Stimulated activated CD8-positive, alpha-beta memory T cell treated with anti-CD3 and anti-CD28 coated beads, Interleukin-4, amount 100 ng/mL, for 4 hours (primary cell): ENCODE measurements around the gene RNF207.

Experiments
- DNase-seq, 2 donors: peaks; one replicate each; pipeline ENCODE4 v3.0.0-alpha.2; 2020; ENCODE audit warnings: low read depth in 2 of 2, low spot score in 1 of 2

The RNF207 gene, protein sequence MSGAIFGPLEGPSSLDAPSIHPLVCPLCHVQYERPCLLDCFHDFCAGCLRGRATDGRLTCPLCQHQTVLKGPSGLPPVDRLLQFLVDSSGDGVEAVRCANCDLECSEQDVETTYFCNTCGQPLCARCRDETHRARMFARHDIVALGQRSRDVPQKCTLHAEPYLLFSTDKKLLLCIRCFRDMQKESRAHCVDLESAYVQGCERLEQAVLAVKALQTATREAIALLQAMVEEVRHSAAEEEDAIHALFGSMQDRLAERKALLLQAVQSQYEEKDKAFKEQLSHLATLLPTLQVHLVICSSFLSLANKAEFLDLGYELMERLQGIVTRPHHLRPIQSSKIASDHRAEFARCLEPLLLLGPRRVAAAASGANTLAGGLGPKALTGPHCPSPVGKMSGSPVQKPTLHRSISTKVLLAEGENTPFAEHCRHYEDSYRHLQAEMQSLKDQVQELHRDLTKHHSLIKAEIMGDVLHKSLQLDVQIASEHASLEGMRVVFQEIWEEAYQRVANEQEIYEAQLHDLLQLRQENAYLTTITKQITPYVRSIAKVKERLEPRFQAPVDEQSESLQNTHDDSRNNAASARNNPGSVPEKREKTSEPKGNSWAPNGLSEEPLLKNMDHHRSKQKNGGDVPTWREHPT

DNA sequence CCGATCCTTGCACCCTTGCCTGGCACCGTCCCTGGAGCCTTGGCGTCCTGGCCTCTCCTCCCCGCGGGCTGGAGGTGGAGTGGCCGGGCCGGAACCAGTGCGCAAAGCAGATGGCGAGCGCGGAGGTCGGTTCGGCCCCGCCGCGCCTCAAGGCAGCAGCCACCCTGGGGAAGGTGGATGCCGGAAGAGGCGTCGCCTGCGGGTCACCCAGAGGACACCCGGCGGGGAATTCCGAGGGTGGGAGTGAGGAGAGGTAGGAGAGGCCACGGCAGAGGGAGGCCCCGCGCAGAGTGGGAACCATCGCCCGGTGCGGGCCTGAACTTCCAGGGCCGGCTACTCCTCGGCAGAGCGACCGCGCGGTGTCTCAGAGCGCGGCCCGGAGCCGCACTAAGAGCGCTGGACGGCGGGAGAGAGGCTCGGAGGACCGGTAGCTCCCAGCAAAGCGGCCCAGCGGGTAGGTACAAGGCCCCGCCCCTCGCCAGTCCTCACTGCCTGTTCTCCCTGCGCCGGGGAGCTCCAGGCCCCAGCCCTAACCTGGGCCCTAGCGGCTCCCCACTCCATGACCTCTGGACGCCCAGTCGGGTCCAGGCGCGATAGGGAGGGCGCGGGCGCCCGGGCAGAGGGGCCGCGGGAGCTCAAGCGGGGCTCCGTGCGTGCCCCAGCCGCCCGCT is at the start of gene RNF207:
Gene RNF207 (plus strand): TSS at position 271 of the 671 bp plus-strand sequence. CDS start 417 bp downstream, outside the sequence.
- DNase-seq: peak in 1 of 2 donors; percentile 38

DNA sequence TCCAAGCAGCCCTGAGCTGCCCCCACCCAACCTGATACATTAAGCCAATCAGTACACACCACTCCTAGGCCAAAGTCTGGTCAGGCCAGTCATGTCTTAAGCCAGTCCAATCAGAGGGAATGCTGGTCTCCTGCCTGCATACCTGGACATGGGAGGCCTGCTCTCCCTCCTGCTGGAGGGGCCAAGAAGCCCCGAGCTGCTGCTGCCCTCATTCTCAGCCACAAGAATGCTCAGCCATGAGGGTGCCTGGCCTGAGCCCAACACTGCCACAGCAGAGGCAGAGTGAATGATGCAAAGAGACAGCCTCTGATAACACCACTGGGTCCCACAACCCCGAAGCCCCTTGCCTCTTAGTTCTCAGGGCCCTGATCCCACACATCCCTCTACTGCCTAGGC is 48.8 kb upstream of the RNF207 start:
- DNase-seq: no peak

DNA sequence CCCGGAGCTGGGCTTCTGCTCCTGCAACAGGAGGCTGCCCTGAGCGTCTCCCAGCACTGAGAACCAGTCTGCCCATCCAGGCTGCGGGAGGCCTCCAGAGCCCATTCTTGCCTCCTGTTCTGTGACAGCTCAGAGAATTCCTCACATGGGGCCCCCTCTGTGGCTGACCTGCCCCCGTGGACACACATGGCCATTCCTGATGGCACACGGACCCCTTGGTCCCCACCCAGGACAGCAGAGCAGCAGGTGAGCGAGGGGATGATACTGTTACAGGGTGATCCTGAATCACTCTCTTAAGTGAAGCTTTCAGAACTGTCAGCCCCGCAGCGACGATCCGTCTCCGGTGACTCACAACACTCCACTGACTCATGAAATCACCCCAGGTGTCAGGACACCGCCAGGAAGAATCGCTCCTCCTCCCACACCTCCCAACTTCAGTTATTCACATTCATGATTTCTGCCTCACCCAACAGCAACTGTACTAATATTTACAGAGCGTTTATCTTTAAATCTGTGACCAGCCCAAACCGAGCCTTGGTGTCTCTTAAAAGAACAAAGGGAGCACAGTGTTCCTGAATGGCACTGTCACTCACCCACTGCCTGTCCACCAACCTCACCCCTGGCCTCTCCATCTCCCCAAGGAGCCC is 48.3 kb upstream of the RNF207 start:
- no peak for DNase-seq

DNA sequence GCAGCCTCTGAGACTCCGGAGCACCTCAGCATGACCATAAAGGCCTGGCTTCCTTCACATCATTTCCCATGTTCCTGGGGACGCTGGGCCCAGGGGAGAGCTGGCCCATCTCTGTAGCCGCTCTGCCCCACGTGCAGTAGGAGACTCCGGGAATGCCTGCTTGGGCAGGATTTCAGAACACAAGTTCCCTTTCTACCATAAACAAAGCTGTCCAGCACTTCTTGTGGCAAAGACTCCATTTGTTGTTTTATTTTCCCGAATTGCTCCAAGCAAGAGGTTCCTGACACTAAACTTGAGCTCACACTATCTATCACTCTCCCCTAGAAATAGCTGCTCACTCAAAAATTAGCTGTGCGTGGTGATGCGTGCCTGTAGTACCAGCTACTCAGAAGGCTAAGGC is 47.7 kb upstream of the RNF207 start:
- no peak for DNase-seq

DNA sequence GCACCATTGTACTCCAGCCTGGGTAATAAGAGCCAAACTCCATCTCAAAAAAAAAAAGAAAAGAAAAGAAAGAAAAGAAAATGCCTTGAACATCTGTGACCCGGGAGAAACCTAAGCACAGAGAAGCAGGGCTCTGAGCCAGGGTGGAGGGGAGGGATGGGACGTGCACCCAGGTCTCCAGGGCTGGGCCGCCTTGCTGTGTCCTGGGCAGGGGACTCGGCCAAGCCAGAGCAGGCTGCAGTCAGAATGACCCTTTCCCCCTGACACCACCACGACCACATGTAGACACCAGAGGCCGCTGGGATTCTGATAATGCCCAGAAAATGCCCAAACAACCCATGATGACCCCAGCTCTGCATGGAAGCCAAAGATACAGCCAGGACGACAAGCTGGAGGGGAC is 43.6 kb upstream of the RNF207 start:
- no peak for DNase-seq

DNA sequence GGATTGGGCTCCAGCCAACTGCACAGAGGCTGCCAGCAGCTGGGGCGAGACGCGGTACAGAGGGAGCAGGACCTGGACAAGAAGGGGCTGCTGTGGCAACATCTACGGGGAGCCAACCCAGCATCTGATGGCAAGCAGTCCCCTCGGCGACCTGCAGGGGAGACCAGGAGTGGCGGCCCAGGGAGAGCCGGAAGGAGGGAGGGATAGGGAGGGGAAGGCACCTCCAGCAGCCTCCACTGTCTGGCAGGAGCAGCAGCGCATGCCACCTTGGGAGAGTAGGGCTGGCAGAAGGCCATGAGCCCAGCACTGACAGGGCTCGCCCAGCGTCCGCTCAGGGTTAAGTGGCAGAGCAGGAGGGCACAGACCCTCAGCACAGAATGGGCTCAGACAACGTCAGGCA is 43.1 kb upstream of the RNF207 start:
- DNase-seq: no peak

DNA sequence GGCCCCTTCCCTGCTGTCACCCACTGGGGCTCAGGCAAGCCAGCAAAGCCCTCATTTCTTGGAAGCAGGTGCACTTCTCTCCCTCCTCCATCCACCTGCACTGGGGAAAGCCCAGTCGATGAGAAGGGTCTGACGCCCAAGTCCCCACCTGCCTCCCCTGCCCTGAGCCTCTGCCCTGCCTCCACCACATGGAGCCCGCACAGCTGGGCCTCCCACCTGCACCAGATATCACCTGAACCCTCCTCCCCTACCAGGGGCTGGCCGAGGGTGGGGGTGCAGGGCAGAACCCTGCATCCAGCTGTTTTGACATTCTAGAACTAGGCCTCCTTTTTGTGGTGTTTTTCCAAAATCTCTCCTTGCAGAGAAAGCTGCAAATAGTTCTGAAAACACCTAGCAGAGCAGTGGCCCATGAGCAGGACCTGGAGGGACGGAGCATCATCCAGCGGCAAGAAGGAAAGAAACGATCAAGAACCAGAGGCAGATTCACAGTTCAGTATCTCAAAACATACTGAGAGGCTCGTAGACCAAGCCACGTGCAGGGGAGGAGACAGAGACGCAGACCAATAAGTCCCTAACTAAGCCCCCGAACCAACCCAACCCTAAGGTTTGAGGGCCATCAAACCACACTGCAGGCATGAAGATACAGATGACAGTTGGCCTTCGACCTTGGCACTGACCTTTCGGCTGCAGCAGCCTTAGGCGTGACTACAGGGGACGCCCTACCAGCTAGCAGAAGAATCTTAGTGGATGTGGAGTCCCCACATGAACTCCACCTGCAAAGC is 42.5 kb upstream of the RNF207 start:
- DNase-seq: no peak

DNA sequence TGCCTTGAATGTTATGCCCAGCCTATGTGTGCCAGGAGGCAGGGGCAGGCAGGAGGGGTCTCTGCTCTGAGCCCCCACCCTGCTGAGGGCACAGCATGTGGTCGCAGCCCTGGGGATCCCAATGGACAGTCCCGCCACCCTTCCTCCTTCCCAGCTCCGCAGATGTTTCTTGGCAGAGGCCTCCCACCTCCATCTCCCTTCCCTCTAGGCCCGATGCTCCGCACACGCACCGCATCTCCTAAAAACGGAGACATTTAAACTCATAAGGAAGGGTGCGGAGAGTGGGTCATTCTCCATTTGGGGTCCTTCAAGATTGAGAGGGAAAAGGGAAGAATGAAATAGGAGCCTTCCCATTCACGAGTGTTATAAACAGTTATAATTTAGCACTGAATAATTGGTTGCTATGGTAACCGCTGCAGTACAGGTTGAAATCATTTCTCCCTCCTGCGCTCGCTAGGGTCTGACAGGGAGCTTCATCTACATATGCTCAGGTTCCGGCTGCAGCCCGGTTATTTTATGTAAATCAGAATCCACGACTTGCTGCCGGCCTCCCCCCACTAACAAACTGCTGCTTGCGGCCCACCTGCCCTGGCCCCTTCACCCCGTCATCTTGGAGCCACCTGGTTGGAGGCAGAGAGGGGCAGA is 41.8 kb upstream of the RNF207 start:
- no peak for DNase-seq

DNA sequence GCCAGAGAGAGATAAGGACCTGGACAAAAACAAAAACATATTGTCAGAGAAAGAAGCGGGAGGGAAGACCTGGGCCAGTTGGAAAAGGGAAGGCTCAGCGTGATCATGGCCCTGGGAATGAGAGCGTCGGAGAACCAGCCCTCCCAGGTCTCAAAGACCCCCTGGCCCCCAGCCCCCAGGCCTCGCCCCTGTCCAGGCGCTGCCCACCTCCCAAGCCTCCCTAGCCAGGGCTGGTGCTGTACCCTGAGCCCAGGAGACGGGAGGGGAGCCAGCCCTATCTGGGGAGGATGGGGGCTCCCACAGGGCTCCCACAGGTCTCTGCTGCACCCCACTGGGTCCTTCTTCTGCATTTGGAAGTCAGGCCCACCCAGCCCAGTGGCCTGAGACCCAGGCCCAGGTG is 40.9 kb upstream of the RNF207 start:
- no peak for DNase-seq

DNA sequence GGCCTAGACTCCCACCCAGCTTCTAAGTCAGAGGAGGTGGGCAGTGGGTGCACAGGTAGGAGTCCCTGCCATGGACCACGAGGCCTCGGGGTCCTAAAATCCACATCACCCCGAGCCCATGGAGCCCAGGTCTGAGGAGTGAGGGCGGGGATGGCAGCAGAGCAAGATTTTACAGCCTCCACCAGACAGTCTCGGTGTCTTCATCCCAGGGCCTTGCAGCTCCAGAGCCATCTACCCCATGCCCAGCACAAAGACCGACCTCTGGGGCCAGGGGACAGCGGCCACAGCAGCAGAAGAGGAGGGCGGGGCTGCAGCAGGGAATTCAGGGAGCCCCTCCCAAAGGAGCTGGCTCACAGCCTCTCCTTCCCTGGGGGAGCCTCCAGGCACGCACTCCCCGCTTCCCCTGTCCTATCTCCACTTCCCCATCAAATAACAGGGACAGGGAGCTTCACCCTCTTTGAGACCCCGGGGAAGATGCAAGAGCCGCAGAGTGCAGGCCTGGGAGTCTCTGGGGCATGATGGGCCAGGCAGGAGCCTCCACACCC is 40.4 kb upstream of the RNF207 start:
- DNase-seq: no peak

DNA sequence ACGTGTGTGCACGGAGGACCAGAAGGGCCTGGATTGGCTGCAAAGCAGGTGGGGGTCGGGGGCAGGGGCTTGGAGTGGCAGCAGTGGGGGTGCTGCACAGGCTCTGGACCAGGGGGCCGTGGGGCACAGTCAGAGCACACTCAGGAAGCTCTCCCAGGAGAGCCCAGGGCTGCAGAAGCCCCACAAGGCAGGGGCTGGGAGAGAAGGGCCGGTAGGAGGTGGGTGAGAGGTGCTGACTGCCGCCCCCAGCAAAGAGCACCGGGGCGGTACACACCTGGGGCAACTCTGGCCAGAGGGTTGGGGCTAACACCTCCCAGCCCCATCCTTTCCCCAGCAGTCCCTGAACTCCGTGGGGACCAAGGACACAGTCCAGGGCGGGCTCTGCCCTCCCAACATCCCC is 39.7 kb upstream of the RNF207 start:
- no peak for DNase-seq

DNA sequence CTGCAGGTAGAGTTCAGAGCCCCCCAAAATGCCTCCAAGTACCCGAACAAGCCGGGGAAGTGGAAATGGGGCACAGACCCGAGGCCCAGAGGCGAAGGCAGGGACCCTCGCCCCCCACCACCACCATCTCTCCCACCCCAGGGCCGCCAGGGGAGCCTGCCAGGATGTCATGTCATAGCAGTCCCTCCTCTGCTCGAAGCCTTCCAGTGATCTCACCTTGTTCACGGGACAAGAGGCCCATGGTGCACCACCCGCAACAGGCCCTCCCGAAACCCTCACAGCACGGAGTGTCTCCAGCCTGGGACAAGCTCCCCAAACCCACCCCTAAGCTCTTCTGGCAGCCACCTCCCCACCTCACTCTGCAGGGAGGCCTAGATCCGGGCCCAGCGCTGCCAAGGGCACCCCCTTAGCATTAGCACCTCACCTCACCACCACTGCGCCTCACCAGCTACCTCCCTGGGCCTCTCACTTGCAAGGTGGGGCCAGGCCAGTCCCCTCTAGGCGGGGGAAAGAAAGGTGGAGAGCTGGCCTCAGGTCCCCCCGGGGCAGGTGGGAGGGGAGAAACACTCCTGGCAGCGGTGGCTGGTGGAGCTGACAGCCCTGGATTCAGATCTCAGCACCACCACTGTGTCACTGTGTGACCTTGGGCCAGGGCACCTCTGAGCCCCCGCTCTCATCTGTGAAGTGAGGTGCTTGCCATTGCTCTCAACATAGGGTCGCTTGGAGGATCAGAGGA is 39.1 kb upstream of the RNF207 start:
- DNase-seq: no peak

DNA sequence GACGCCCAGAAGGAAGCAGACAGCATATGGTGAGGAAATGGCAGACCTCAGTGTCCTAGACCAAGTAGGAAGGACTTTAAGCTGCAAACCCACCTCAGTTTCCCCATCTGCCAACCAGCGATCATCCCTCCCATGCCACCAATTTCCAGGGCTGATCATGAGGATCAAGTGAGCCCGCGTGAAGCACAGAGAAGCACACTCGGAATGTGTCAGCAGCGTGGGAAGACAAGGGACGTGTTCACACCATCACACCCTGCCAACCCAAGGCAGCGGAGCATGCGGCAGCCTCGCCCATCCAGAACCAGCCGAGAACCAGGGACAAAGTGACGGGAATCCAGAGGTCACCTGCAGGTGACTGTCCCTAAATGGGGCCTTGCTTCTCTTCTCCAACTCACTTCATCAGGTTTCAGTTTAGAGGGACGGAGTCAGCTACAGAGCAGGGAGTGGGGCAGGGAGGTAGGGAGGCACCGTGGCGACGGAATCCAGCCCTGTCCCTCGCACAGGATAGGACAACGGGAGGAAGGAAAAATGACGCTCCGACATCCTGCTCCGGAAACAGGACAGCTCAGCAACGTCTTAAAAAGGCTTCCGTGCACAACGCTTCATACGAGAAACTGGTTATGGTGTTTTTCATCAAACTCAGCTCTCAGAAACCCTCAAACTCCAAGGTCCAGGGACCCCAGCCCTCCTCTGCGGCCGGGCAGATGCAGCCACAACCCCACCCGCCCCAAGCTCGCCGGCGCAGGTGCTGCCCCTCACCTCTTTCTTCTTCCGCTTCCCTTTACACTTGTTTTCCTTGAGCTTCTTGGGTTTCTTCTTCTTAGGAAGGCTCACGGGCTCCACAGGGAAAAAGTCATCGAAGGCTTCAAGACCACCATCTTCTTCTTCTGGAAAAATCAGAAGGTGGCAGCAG is 38.3 kb upstream of the RNF207 start:
- DNase-seq: no peak

DNA sequence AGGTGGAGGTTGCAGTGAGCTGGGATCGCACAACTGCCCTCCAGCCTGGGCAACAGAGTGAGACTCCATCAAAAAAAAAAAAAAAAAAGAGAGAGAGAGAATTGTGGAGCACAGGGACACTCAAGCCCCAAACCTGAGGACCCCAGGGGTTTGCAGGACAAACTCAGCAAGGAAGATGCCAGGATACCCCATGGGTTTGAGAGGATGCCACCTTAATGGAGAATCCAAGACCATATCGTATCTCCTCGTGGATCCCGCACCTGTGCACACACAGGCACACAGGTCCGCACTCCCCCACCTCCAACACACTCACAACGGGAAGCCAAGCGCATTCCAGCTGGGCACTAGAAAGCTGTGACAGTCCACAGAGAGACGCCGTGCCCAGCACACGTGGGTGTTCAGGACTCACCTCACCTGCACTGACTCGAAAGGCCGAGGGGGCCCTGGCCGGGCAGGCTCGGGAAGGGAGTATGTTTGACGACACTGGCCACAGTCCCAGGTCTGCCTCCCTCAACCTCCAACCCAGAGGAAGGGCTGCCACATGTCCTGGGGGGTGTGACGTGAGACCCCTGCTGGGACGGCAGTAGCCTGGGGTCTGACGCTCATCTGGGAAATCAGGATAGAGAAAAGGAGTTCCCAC is 36.9 kb upstream of the RNF207 start:
- no peak for DNase-seq

DNA sequence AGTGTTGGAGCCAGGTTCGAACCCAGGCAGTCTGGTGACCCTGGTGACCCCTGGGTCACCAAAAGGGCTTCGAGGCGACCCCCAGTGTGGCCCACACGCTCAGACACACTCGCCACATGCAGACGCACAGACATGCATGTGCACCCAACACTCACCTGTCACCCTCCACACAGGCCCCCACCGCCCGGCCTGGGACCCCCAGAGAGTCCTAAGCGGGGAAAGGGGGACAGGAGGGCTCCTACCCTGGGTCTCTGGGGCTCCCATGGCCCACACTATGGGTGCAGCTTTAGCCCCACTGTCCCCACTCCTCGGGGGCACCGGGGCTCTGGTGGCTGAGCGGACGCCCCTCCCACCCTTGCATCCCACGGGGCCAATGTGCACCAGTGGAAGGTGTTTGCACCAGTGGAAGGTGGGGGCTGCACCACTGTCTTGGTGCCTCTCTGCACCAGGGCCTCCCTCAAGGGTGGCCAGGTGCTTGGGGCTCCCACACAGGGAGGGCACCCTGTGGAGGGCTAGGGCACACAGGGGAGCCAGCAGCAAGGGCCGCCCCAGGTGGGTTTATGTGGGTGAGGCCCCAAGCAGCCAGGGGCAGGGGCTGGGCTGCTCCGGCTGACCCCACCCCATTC is 35.7 kb upstream of the RNF207 start:
- DNase-seq: no peak

DNA sequence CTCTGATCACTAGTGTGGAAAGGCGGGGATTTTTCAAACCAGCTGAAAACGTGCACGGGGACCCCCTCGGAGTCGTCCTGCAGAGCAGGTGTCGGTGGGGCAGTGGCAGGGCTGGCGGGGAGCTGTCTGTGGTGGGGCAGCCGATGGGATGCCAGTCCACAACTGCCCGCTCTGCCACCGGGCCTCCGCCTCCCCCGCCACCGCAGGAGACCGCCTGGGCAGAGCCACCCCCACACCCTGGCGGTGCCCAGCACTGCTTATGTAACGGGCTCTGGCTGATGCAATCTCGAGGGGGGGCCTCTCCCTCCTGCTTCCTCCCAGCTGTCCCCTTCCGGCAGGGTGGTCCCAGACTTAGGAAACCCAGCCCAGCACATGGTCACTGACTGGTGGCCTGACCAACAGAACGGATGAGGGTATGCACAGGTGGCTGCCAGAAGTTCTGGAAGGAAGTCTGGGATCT is 35.1 kb upstream of the RNF207 start:
- no peak for DNase-seq

DNA sequence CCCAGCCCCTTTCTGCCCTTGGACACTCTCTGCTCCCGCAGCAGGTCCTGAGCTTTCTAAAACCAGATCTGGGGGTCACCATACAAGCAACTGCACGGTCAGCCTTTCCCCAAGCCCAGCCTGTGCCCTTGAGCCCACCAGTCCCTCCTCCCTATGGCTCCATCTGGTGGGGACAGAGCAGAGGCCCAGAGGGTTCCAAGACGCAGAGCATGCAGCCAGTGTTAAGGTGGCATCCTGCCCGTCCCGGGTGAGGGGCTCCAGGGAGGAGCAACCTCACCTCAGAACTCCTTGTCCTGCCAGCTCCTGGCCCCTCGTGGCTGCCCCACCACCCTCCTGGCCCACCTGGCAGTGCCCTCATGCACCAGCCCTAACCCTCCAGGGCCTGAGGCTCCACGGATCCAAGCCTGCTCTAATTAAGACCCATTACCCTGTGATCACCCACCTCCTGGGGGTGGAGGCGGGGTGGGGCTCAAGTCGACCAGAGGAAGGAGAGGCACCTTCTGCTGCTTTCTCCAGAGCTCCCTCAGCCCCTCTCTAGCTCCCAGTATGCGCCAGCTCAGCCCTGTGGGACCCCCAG is 34.3 kb upstream of the RNF207 start:
- no peak for DNase-seq
